HFF-Myc (cell line): ENCODE data around the gene SAMD1.

ENCODE experiments used
- DNase-seq: peaks from one replicate; pipeline ENCODE4 v3.0.0-alpha.2; 2011; ENCODE audit warnings: low read depth; ENCODE audit errors: extremely low read depth
- H3K4me3 ChIP-seq: replicated peaks from 2 replicates; pipeline ENCODE4 v1.5.1; 2011; ENCODE audit warnings: low read depth, mild to moderate bottlenecking, control low read depth, low read length
- CTCF ChIP-seq: IDR thresholded peaks from 2 replicates; pipeline ENCODE4 v1.5.1; 2012; ENCODE audit warnings: mild to moderate bottlenecking, low read depth, low read length, control low read depth; ENCODE audit errors: missing control alignments

Gene SAMD1

GRCh38 chr19:14114439-14114838 is 23.9 kb upstream of the SAMD1 start:
- DNase-seq: no peak
- TF ChIP-seq CTCF: no peak
- no peak overlapping the region for H3K4me3 ChIP-seq

- TF ChIP-seq CTCF: peak; percentile 40
- no peak overlapping the region for H3K4me3 ChIP-seq
- no peak for DNase-seq
Measured at GRCh38 chr19:14113762-14114414, 23.3 kb upstream of the SAMD1 start.

GRCh38 chr19:14112809-14113385 is 22.3 kb upstream of the SAMD1 start:
- DNase-seq: no peak
- H3K4me3 ChIP-seq: no peak overlapping the region
- no peak for TF ChIP-seq CTCF

GRCh38 chr19:14112051-14112808 is 21.7 kb upstream of the SAMD1 start:
- no peak overlapping the region for H3K4me3 ChIP-seq
- no peak for TF ChIP-seq CTCF
- DNase-seq: no peak

GRCh38 chr19:14111486-14111885 is 20.9 kb upstream of the SAMD1 start:
- no peak for DNase-seq
- TF ChIP-seq CTCF: no peak

GRCh38 chr19:14110650-14111049 is 20.1 kb upstream of the SAMD1 start:
- H3K4me3 ChIP-seq: no peak overlapping the region
- TF ChIP-seq CTCF: no peak
- DNase-seq: no peak

More at GRCh38 chr19:14111486-14111885, 20.9 kb upstream of the SAMD1 start:
- H3K4me3 ChIP-seq: no peak overlapping the region
